Hematopoietic multipotent progenitor cell (in vitro differentiated cells): Measurements from ENCODE around the gene C10orf105. TPM values are rescaled to one million over a fixed set of nuclear protein-coding genes. Genes with fewer than 3 reads are reported as not detected.

Source experiments
- DNase-seq, 3 donors: peaks; one replicate each; pipeline ENCODE4 v3.0.0-alpha.2; 2011 to 2015; ENCODE audit warnings: low read depth in 2 of 3, low spot score in 2 of 3
- total RNA-seq: library from RNA; depleted of rRNA; stranded (reverse); fragments of >200 nt; gene quantifications from one replicate; pipeline ENCODE4 v1.2.3, GENCODE V29; 2012

Gene C10orf105
- total RNA-seq, 1 donor = 0.81 TPM

GRCh38 chr10:71704816-71705215 lies 14.8 kb downstream of the C10orf105 start:
- DNase-seq = no peak

GRCh38 chr10:71703577-71703976 lies 16.0 kb downstream of the C10orf105 start:
- no peak for DNase-seq

GRCh38 chr10:71701496-71702132 lies 18.0 kb downstream of the C10orf105 start:
- DNase-seq = no peak

GRCh38 chr10:71700731-71701368 lies 18.7 kb downstream of the C10orf105 start:
- DNase-seq = no peak

GRCh38 chr10:71698737-71699136 lies 20.8 kb downstream of the C10orf105 start:
- DNase-seq = no peak

GRCh38 chr10:71697938-71698709 lies 21.5 kb downstream of the C10orf105 start:
- no peak for DNase-seq

GRCh38 chr10:71696628-71697326 lies 22.8 kb downstream of the C10orf105 start:
- DNase-seq = peak in 2 of 3 donors; percentile 35 to 72

- DNase-seq = no peak
Observed at GRCh38 chr10:71695502-71696476, 23.8 kb downstream of the C10orf105 start.

GRCh38 chr10:71694567-71694968 lies 25.0 kb downstream of the C10orf105 start:
- peak in 2 of 3 donors; percentile 76 to 90 for DNase-seq

- no peak for DNase-seq
Observed at GRCh38 chr10:71694039-71694501, 25.5 kb downstream of the C10orf105 start.

- DNase-seq = no peak
Observed at GRCh38 chr10:71693377-71693776, 26.2 kb downstream of the C10orf105 start.

- no peak for DNase-seq
Observed at GRCh38 chr10:71692598-71693306, 26.8 kb downstream of the C10orf105 start.

- no peak for DNase-seq
Observed at GRCh38 chr10:71691405-71691804, 28.2 kb downstream of the C10orf105 start.

GRCh38 chr10:71690094-71690720 lies 29.4 kb downstream of the C10orf105 start:
- no peak for DNase-seq

- DNase-seq = no peak
Observed at GRCh38 chr10:71688256-71688655, 31.3 kb downstream of the C10orf105 start.

GRCh38 chr10:71687480-71687879 lies 32.1 kb downstream of the C10orf105 start:
- DNase-seq = no peak

GRCh38 chr10:71687077-71687476 lies 32.5 kb downstream of the C10orf105 start:
- DNase-seq = no peak

- no peak for DNase-seq
Observed at GRCh38 chr10:71685554-71686232, 33.9 kb downstream of the C10orf105 start.
